Transverse colon (tissue), 4 donors: ENCODE measurements around the gene NDST3. TPM values are rescaled to one million over a fixed set of nuclear protein-coding genes. Genes with fewer than 3 reads are reported as not detected.

Experiments used
- DNase-seq: peaks from one replicate; pipeline ENCODE4 v3.0.0-alpha.2; 2019
- H3K27ac ChIP-seq, 4 donors: fragments of 200-600 bp; sonication (generic); 2 replicates each; pipeline ENCODE4 v1.5.1; 2016 to 2018; ENCODE audit warnings: inconsistent platforms in 4 of 4
- H3K27me3 ChIP-seq: fragments of 200-600 bp; sonication (generic); 2 replicates; pipeline ENCODE4 v1.5.1; 2017; ENCODE audit warnings: inconsistent platforms
- H3K36me3 ChIP-seq, 4 donors: fragments of 200-600 bp; sonication (generic); 2 replicates each; pipeline ENCODE4 v1.5.1; 2017 to 2019; ENCODE audit warnings: inconsistent platforms in 4 of 4
- H3K4me1 ChIP-seq, 4 donors: fragments of 200-600 bp; sonication (generic); 2 replicates each; pipeline ENCODE4 v1.5.1; 2017 to 2020; ENCODE audit warnings: inconsistent platforms in 4 of 4
- H3K4me3 ChIP-seq, 4 donors: fragments of 200-600 bp; sonication (generic); 1 replicate in 1 of 4; 2 replicates in 3 of 4; pipeline versions ENCODE4 v1.5.1 to v1.6.1; 2017 to 2019; ENCODE audit warnings: inconsistent platforms in 4 of 4
- H3K9me3 ChIP-seq, 2 donors: fragments of 200-600 bp; sonication (generic); 2 replicates each; pipeline ENCODE4 v1.5.1; 2017 to 2019; ENCODE audit warnings: inconsistent platforms in 2 of 2
- CTCF ChIP-seq, 5 experiments: fragments of 200-600 bp in 3 of 5; fragments of 450-650 bp in 2 of 5; sonication (generic) in 3 of 5; IDR thresholded peaks; 1 replicate in 2 of 5; 2 replicates in 3 of 5; pipeline ENCODE4 v1.5.1; 2016 to 2017; ENCODE audit warnings: antibody characterized with exemption in 5 of 5, inconsistent platforms in 3 of 5, mild to moderate bottlenecking in 2 of 5, moderate library complexity in 1 of 5
- EP300 ChIP-seq: sonication (generic); formaldehyde crosslinking; IDR thresholded peaks from one replicate; pipeline ENCODE4 v1.6.1; 2017; ENCODE audit warnings: antibody characterized with exemption, low read depth
- POLR2A ChIP-seq: fragments of 450-650 bp; IDR thresholded peaks from one replicate; pipeline ENCODE4 v1.6.1; 2016; ENCODE audit warnings: antibody characterized with exemption, mild to moderate bottlenecking, moderate library complexity
- POLR2AphosphoS5 ChIP-seq, 3 donors: sonication (generic); formaldehyde crosslinking; IDR thresholded peaks; one replicate each; pipeline ENCODE4 v1.6.1; 2016; ENCODE audit warnings: antibody characterized with exemption in 3 of 3
- WGBS, 2 donors: methylation state at CpG; one replicate each; pipeline ENCODE4 v1.1.5; 2018; ENCODE audit warnings: low coverage in 1 of 2; 5-methylcytosine and 5-hydroxymethylcytosine counted together
- in situ Hi-C, 4 donors: fragments of 200-750 bp; cut with MboI; loops; one replicate each; pipeline versions ENCODE4 v1.15.0 to v1.15.1; 2017; ENCODE audit warnings: low sequenced_read_pairs in 3 of 4, low pct_ligation_motif_present in 1 of 4, low pct_unique_long_range_greater_than_20kb in 1 of 4
- intact Hi-C: fragments of 100-400 bp; cut with DNase I; formaldehyde crosslinking; loops from one replicate; pipeline ENCODE4 v1.15.1; 2023; ENCODE audit warnings: low total_unique reads
- total RNA-seq, 4 donors: library from RNA; depleted of rRNA; stranded (reverse); fragments of >200 nt; gene quantifications; one replicate each; pipeline ENCODE4 v1.1.0, GENCODE V29; 2016

Gene NDST3
- total RNA-seq, 4 donors from 2014 or later: 0.14 to 1.5 TPM; not detected in 2

- in situ Hi-C loops: no loop called here
- intact Hi-C loops: no loop called here
- H3K4me1 ChIP-seq: no peaks in the 10 kb centered on the region
- H3K36me3 ChIP-seq: no peaks in the 10 kb centered on the region
- no peak for DNase-seq
- H3K27me3 ChIP-seq: no peaks in the 10 kb centered on the region
- no peak overlapping the region for H3K4me3 ChIP-seq
- no peak overlapping the region for H3K27ac ChIP-seq
- WGBS, 2 donors: 57% methylated on average over 2 of the region's 2 CpGs; no CpG with 5 or more reads in 1 of the 2 donors
- peaks cover 5 to 8% of the 10 kb centered on the region in 2 donors for H3K9me3 ChIP-seq
- no peak for TF ChIP-seq CTCF (IDR thresholded peaks at IDR 0.05)
- no peak for TF ChIP-seq EP300
- no peak for TF ChIP-seq POLR2AphosphoS5 (IDR thresholded peaks at IDR 0.05)
- no peak for TF ChIP-seq POLR2A
Measured at GRCh38 chr4:118046323-118046722, 12.0 kb downstream of the NDST3 start.

- H3K4me1 ChIP-seq: no peaks in the 10 kb centered on the region
- H3K36me3 ChIP-seq: no peaks in the 10 kb centered on the region
- H3K27me3 ChIP-seq: no peaks in the 10 kb centered on the region
- intact Hi-C loops: no loop called here
- TF ChIP-seq CTCF (IDR thresholded peaks at IDR 0.05) (no peak), EP300 (no peak), POLR2AphosphoS5 (IDR thresholded peaks at IDR 0.05) (no peak), POLR2A (no peak)
- in situ Hi-C loops: no loop called here
- DNase-seq: no peak
- H3K9me3 ChIP-seq: peaks cover 5 to 8% of the 10 kb centered on the region in 2 donors
- no peak overlapping the region for H3K27ac ChIP-seq
- WGBS, 2 donors: 96% methylated on average over 3 of the region's 3 CpGs; no CpG with 5 or more reads in 1 of the 2 donors
- no peak overlapping the region for H3K4me3 ChIP-seq
Measured at GRCh38 chr4:118047043-118047442, 12.8 kb downstream of the NDST3 start.

GRCh38 chr4:118058955-118059354 is 24.7 kb downstream of the NDST3 start:
- Histone ChIP-seq H3K4me1 (no peaks in the 10 kb centered on the region), H3K36me3 (no peaks in the 10 kb centered on the region), H3K27ac (no peak overlapping the region), H3K9me3 (no peaks in the 10 kb centered on the region), H3K4me3 (no peak overlapping the region), H3K27me3 (no peaks in the 10 kb centered on the region)
- intact Hi-C loops (no loop called here), in situ Hi-C loops (no loop called here)
- 88 to 93% methylated on average over 2 of the region's 2 CpGs for WGBS, 2 donors
- TF ChIP-seq POLR2A (no peak), EP300 (no peak), POLR2AphosphoS5 (IDR thresholded peaks at IDR 0.05) (no peak), CTCF (IDR thresholded peaks at IDR 0.05) (no peak)
- no peak for DNase-seq

GRCh38 chr4:118059397-118059796 is 25.1 kb downstream of the NDST3 start:
- no peaks in the 10 kb centered on the region for H3K4me1 ChIP-seq
- H3K4me3 ChIP-seq: no peak overlapping the region
- in situ Hi-C loops (no loop called here), intact Hi-C loops (no loop called here)
- H3K36me3 ChIP-seq: no peaks in the 10 kb centered on the region
- no peak for DNase-seq
- WGBS, 2 donors: 75% methylated on average over 2 of the region's 2 CpGs; no CpG with 5 or more reads in 1 of the 2 donors
- H3K9me3 ChIP-seq: no peaks in the 10 kb centered on the region
- H3K27ac ChIP-seq: no peak overlapping the region
- H3K27me3 ChIP-seq: no peaks in the 10 kb centered on the region
- TF ChIP-seq POLR2A (no peak), CTCF (IDR thresholded peaks at IDR 0.05) (no peak), EP300 (no peak), POLR2AphosphoS5 (IDR thresholded peaks at IDR 0.05) (no peak)
